ENCODE results near the gene NUP93. TPM values are rescaled to one million over a fixed set of nuclear protein-coding genes. Genes with fewer than 3 reads are reported as not detected.
"Not testable (repeated sequence)": the region's sequence is repeated elsewhere in the genome, so short reads cannot be mapped to it uniquely, and the experiment has no call there.

The NUP93 gene
- total and polyA plus RNA-seq, 10 donors, result 29.2 to 102 (median 56.6) TPM

DNA sequence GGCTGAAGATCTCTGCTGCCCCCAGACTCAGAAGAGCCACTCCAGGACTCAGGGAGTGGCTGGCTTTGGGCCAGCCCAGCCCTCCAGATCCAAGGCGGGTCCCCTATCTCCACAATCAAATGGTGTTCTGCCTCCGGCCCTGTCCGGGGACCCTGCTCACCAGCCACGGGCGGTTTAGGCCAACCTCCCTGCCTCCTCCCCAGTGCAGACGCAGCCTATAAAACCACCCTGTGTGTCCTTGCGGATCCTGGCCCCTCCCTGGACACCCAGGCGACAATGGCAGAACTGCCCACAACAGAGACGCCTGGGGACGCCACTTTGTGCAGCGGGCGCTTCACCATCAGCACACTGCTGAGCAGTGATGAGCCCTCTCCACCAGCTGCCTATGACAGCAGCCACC is 135.0 kb downstream of the NUP93 start, which contains the start of gene SLC12A3:
Gene SLC12A3 (plus strand): TSS at position 248 of the 400 bp plus-strand sequence. CDS start 29 bp downstream, at position 277.
- H3K4me3 ChIP-seq, result no peak within 1 kb of the TSS
- H3K4me1 ChIP-seq, result peaks cover 16 to 61% (median 40%) of the 10 kb centered on the region in 6 donors
- WGBS, 5 donors, result 84 to 95% (median 88%) methylated on average over 9 to 12 of the region's 12 CpGs
- no peaks in the 10 kb centered on the region for H3K9me3 ChIP-seq
- H3K27me3 ChIP-seq (replicated peaks in 1 of 7), result no peaks in the 10 kb centered on the region
- no peaks in the 10 kb centered on the region for H3K36me3 ChIP-seq
- DNase-seq, result no peak
- TF ChIP-seq POLR2A (IDR thresholded peaks at IDR 0.05) (no peak), POLR2AphosphoS5 (IDR thresholded peaks at IDR 0.05) (no peak)
- TF ChIP-seq, protein P1, sequence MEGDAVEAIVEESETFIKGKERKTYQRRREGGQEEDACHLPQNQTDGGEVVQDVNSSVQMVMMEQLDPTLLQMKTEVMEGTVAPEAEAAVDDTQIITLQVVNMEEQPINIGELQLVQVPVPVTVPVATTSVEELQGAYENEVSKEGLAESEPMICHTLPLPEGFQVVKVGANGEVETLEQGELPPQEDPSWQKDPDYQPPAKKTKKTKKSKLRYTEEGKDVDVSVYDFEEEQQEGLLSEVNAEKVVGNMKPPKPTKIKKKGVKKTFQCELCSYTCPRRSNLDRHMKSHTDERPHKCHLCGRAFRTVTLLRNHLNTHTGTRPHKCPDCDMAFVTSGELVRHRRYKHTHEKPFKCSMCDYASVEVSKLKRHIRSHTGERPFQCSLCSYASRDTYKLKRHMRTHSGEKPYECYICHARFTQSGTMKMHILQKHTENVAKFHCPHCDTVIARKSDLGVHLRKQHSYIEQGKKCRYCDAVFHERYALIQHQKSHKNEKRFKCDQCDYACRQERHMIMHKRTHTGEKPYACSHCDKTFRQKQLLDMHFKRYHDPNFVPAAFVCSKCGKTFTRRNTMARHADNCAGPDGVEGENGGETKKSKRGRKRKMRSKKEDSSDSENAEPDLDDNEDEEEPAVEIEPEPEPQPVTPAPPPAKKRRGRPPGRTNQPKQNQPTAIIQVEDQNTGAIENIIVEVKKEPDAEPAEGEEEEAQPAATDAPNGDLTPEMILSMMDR (IDR thresholded peaks at IDR 0.05 in 8 of 11, conservative IDR thresholded peaks at IDR 0.05 in 3 of 11), result no peak
- intact Hi-C loops (cut with DNase I; ENCODE audit: low total_unique reads), result no loop called here
- H3K27ac ChIP-seq, result no peak within 1 kb of the TSS

GRCh38 chr16:56865394-56866062 is 135.6 kb downstream of the NUP93 start:
- intact Hi-C loops (cut with DNase I; ENCODE audit: low total_unique reads), result no loop called here
- no peak for DNase-seq
- Histone ChIP-seq H3K4me3 (no peak overlapping the region), H3K27me3 (replicated peaks in 1 of 7) (no peaks in the 10 kb centered on the region), H3K36me3 (no peaks in the 10 kb centered on the region), H3K27ac (no peak overlapping the region), H3K4me1 (peaks cover 13 to 61% (median 40%) of the 10 kb centered on the region in 6 donors), H3K9me3 (no peaks in the 10 kb centered on the region)
- TF ChIP-seq POLR2A (IDR thresholded peaks at IDR 0.05) (no peak), POLR2AphosphoS5 (IDR thresholded peaks at IDR 0.05) (no peak)
- TF ChIP-seq, protein P1 (IDR thresholded peaks at IDR 0.05 in 8 of 11, conservative IDR thresholded peaks at IDR 0.05 in 3 of 11), result no peak
- 91 to 97% (median 96%) methylated on average over 11 to 13 of the region's 13 CpGs for WGBS, 5 donors

DNA sequence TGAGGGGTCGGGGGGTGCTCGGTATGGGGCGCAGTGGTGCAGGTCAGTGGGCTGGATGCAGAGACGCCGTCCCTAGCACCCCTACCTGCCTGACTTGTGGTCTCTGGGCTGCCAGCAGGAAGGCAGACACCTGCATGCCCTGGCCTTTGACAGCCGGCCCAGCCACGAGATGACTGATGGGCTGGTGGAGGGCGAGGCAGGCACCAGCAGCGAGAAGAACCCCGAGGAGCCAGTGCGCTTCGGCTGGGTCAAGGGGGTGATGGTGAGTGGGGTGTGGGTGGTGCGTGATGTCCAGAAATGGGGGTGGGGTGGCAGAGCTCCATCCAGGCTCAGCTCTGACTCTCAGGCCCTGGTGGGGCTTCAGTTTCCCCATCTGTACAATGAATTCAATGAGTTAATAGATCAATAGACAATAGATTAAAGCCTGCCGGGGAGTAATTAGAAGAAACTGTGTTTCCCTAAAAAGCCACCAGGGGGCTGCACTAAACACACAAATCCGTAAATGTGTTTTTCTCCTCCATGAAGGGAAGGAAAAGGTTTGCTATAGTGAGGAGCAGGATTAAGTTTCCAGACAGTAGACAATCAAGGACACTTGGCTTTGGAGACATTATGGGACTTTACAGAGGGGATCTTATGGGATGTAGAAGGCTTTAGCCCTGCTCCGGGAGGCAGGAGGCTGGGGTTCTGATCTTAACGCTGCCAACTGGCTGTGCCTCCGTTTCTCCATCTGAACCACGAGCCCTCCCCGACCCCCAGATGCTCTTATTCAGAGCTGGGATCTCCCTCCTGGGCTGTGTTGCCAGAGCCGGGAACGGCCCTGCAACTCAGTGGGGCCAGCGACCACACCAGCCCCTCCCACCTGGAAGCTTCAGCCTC is 137.3 kb downstream of the NUP93 start:
- intact Hi-C loops (cut with DNase I; ENCODE audit: low total_unique reads), result no loop called here
- no peaks in the 10 kb centered on the region for H3K36me3 ChIP-seq
- H3K4me3 ChIP-seq, result no peak overlapping the region
- peak overlapping the region in 2 of 8 donors; percentile 10 to 21 for H3K27ac ChIP-seq
- TF ChIP-seq POLR2A (IDR thresholded peaks at IDR 0.05), result no peak
- TF ChIP-seq, protein P1 (IDR thresholded peaks at IDR 0.05 in 8 of 11, conservative IDR thresholded peaks at IDR 0.05 in 3 of 11), result peak; percentile 51 to 85 (median 80)
- no peak for TF ChIP-seq POLR2AphosphoS5 (IDR thresholded peaks at IDR 0.05)
- WGBS, 5 donors, result 57 to 71% (median 62%) methylated on average over 21 to 23 of the region's 23 CpGs
- peaks cover 6 to 55% (median 36%) of the 10 kb centered on the region in 6 donors for H3K4me1 ChIP-seq
- no peaks in the 10 kb centered on the region for H3K27me3 ChIP-seq (replicated peaks in 1 of 7)
- H3K9me3 ChIP-seq, result no peaks in the 10 kb centered on the region
- DNase-seq, result no peak

GRCh38 chr16:56868175-56868574 is 138.2 kb downstream of the NUP93 start:
- no peaks in the 10 kb centered on the region for H3K27me3 ChIP-seq (replicated peaks in 1 of 7)
- H3K4me1 ChIP-seq, result peaks cover 6 to 55% (median 29%) of the 10 kb centered on the region in 6 donors
- H3K36me3 ChIP-seq, result no peaks in the 10 kb centered on the region
- WGBS, 5 donors, result 91 to 95% (median 92%) methylated on average over 4 to 9 of the region's 9 CpGs
- no peak for DNase-seq
- no peak overlapping the region for H3K4me3 ChIP-seq
- no peak overlapping the region for H3K27ac ChIP-seq
- intact Hi-C loops (cut with DNase I; ENCODE audit: low total_unique reads), result no loop called here
- no peaks in the 10 kb centered on the region for H3K9me3 ChIP-seq
- TF ChIP-seq POLR2A (IDR thresholded peaks at IDR 0.05), result no peak
- no peak for TF ChIP-seq POLR2AphosphoS5 (IDR thresholded peaks at IDR 0.05)
- TF ChIP-seq, protein P1 (IDR thresholded peaks at IDR 0.05 in 8 of 11, conservative IDR thresholded peaks at IDR 0.05 in 3 of 11), result no peak

DNA sequence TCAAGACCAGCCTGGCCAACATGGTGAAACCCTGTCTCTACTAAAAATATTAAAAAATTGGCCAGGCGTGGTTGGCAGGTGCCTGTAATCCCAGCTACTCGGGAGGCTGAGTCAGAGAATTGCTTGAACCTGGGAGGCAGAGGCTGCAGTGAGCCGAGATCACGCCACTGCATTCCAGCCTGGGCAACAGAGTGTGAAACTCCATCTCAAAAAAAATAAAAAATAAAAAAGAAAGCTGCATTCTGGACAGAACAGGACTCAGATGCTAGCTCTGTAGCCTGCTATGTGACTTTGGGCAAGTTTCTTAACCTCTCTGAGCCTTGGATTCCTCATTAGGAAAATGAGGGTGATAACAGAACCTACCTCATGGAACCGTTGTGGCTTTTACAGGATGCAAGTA is 138.8 kb downstream of the NUP93 start:
- peaks cover 6 to 52% (median 27%) of the 10 kb centered on the region in 6 donors for H3K4me1 ChIP-seq
- intact Hi-C loops (cut with DNase I; ENCODE audit: low total_unique reads); H3K27ac ChIP-seq; H3K27me3 ChIP-seq (replicated peaks in 1 of 7); H3K4me3 ChIP-seq; DNase-seq; H3K36me3 ChIP-seq; H3K9me3 ChIP-seq: not testable (repeated sequence)
- 86 to 91% (median 87%) methylated on average over 5 of the region's 5 CpGs for WGBS, 5 donors

Data from spleen (tissue), 11 donors.